ENCODE results near the gene MAP2K3.

- peak; percentile 80 for TF ChIP-seq POLR2A (IDR thresholded peaks at IDR 0.05)
- TF ChIP-seq, protein P1, sequence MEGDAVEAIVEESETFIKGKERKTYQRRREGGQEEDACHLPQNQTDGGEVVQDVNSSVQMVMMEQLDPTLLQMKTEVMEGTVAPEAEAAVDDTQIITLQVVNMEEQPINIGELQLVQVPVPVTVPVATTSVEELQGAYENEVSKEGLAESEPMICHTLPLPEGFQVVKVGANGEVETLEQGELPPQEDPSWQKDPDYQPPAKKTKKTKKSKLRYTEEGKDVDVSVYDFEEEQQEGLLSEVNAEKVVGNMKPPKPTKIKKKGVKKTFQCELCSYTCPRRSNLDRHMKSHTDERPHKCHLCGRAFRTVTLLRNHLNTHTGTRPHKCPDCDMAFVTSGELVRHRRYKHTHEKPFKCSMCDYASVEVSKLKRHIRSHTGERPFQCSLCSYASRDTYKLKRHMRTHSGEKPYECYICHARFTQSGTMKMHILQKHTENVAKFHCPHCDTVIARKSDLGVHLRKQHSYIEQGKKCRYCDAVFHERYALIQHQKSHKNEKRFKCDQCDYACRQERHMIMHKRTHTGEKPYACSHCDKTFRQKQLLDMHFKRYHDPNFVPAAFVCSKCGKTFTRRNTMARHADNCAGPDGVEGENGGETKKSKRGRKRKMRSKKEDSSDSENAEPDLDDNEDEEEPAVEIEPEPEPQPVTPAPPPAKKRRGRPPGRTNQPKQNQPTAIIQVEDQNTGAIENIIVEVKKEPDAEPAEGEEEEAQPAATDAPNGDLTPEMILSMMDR (IDR thresholded peaks at IDR 0.05): no peak
- no peak for TF ChIP-seq EP300 (IDR thresholded peaks at IDR 0.05)
These were observed at the start of gene MAP2K3 for GRCh38 chr17:21284319-21285163.

Measured in ovary (tissue), 3 donors.